T47D (cell line): ENCODE data around the gene NCAPD2.
"Not testable (repeated sequence)": the region's sequence is repeated elsewhere in the genome, so short reads cannot be mapped to it uniquely, and the experiment has no call there.

Experiments
- DNase-seq, 2 experiments: peaks; one replicate each; pipeline versions ENCODE4 v3.0.0 to v3.0.0-alpha.2; 2011 to 2012; ENCODE audit warnings: low read depth in 1 of 2, low spot score in 1 of 2
- JUND ChIP-seq: IDR thresholded peaks from 2 replicates; pipeline ENCODE4 v1.6.1; 2012; ENCODE audit warnings: low read depth
- in situ Hi-C: cut with HindIII; loops from 2 replicates; pipeline ENCODE4 v1.10.0; 2016; ENCODE audit warnings: low sequenced_read_pairs, low pct_unique_long_range_greater_than_20kb

Gene NCAPD2

DNA sequence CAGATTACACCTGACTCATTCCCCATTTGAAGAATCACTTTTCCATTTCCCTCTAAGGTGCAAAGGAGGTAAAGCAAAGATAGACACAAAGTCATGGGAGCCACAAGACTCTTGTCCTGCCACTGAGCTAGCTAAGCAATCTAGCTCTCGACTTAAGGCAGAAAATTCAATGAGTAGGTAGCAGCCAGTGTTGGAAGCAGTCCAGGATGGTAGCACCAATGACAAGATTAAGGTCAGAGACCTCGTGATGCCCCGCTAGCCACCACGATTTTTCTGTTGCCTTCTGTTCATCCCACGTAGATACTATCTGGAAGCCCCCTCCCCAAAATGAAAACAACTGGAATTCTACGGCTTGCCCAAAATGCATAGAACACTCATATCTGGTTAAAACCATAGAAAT lies 24.8 kb upstream of the NCAPD2 start:
- no peak for DNase-seq
- TF ChIP-seq JUND: no peak
- in situ Hi-C loops: no loop called here

DNA sequence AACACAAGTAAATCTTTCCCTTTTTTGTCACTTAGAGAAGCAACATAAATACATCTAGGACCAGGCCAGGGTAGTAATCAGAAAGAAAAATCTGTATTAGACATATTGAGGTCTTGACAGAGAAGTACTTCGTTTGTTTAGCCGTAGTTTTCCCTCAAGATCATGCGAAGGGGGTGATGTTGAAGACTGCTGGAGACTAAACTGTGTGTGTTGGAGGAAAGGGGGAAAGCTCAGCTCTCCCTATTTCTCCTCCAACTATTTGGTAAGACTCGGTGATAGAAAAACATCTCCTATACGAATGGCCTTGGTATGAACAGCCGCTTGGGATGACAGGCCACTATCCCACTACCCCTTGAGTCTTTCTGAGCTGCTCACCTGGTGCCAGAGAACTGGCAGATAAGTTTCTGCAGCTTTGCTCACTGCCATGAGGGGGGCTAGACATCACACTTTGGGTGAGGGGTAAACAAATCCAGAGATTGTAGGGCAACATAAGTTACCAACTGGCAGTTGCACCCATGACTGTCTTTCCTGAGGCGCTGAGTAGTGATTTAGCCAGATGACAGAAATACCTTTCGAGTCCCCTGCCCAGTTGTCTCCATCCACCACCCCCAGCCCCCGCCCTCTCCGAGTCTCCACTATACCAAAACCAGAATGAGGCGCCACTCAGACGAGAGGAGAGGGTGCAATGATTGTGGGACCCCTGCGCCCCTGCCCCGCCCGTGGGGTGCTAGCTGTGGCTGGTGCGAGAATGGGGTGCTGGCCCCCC lies 24.1 kb upstream of the NCAPD2 start:
- no peak for TF ChIP-seq JUND
- in situ Hi-C loops: no loop called here
- DNase-seq: no peak

DNA sequence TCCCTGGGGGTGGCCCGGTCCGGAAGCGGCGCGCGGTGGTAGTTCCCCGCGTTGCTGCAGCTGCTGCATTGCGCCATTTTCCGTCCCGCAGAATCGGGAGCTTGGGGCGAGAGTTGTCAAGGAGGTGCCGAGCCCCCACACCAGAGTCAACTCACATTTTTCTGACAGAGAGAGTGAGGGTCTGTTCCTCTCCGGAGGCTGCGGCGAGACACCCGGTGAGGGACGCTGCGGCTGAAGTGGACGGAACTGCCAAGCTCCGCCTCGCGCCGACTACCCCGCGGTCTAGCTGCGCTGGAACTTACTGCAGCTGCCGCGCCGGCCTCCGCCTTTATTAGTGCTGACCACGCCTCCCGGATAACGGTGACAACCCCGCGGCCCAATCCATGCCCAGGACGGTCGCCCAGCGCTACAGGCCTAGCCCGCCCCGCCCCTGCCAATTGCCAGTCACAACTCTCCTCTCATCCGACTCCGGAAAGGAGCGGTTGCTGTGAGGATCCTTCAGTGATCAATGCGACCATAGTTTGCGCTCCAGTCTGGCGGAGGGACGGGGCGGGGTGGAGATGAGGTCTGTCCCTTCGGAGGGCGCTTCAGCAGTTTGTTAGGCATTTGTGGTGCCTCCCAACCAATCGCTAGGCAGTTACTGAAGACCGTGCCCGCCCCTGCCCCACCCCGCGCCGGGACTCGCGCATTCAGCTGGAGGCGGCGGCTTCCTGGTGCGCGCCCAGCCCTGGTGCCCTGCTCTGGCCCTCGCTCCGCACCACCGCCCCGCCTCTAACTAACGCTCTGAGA lies 23.3 kb upstream of the NCAPD2 start, which contains the start of gene VAMP1:
Gene VAMP1 (minus strand): TSS at position 303 of the 789 bp plus-strand sequence. CDS start 146 bp downstream, at position 157.
- in situ Hi-C loops: no loop called here
- no peak for TF ChIP-seq JUND
- peak; percentile 71 to 94 for DNase-seq

DNA sequence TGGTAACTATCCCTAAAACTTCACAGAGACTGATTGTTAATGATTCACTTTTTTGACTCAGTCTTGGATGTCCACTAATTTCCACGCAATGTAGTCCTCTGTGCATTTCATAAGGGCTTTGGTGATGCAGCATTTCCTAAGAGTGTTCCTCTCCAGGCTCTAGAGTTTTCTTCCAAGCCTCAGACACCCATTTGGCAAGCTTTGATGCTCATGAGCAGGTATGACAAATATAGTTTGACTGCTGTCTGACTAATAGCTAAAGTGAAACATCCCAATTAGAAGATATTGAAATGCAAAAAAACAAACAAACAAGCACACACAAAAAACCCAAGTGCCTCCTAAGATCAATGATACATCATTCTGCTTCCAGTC lies 21.9 kb upstream of the NCAPD2 start:
- no peak for DNase-seq
- in situ Hi-C loops: no loop called here
- TF ChIP-seq JUND: no peak

DNA sequence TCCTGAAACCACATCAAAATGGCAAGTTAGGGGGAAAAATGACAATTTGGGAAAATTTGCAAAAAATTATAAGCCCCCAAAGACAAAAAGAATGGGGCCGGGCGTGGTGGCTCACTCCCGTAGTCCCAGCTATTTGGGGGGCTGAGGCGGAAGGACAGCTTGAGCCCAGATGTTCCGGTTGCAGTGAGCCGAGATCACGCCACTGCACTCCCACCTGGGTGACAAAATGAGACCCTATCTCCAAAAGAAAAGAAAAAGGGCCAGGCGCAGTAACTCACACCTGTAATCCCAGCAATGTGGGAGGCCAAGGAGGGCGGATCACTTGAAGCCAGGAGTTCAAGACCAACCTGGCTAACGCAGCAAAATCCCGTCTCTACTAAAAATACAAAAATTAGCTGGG lies 21.4 kb upstream of the NCAPD2 start:
- TF ChIP-seq JUND: no peak
- in situ Hi-C loops: no loop called here
- DNase-seq: no peak

DNA sequence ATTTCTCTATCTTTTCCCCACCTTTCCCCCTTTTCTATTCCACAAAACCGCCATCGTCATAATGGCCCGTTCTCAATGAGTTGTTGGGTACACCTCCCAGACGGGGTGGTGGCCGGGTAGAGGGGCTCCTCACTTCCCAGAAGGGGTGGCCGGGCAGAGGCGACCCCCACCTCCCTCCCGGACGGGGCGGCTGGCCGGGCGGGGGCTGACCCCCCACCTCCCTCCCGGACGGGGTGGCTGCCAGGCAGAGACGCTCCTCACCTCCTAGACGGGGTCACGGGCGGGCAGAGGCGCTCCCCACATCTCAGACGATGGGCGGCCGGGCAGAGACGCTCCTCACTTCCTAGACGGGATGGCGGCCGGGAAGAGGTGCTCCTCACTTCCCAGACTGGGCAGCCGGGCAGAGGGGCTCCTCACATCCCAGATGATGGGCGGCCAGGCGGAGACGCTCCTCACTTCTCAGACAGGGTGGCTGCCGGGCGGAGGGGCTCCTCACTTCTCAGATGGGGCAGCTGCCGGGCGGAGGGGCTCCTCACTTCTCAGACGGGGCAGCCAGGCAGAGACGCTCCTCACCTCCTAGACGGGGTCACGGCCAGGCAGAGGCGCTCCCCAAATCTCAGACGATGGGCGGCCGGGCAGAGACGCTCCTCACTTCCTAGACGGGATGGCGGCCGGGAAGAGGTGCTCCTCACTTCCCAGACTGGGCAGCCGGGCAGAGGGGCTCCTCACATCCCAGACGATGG lies 18.5 kb upstream of the NCAPD2 start:
- DNase-seq, in situ Hi-C loops: not testable (repeated sequence)

DNA sequence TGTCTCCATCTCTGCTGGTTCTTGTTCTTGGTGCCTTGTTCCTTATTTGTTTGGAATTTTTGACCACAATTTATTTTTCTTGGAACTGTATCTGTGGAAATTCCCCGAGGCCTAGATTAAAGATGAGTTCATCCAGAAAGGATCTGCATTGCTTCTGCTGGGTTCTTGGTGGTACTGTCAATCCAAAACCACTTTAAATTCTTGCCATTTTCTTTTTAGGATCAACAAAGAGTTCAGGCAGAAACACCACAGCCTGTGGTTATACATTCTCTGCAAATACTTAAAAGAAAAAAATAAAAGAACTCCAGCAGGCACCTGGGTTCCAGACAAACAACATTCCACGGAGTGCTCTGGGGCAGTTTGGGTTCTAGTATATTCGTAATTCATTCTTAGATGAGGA lies 17.4 kb upstream of the NCAPD2 start:
- no peak for TF ChIP-seq JUND
- in situ Hi-C loops: no loop called here
- DNase-seq: peak; percentile 23 to 34

DNA sequence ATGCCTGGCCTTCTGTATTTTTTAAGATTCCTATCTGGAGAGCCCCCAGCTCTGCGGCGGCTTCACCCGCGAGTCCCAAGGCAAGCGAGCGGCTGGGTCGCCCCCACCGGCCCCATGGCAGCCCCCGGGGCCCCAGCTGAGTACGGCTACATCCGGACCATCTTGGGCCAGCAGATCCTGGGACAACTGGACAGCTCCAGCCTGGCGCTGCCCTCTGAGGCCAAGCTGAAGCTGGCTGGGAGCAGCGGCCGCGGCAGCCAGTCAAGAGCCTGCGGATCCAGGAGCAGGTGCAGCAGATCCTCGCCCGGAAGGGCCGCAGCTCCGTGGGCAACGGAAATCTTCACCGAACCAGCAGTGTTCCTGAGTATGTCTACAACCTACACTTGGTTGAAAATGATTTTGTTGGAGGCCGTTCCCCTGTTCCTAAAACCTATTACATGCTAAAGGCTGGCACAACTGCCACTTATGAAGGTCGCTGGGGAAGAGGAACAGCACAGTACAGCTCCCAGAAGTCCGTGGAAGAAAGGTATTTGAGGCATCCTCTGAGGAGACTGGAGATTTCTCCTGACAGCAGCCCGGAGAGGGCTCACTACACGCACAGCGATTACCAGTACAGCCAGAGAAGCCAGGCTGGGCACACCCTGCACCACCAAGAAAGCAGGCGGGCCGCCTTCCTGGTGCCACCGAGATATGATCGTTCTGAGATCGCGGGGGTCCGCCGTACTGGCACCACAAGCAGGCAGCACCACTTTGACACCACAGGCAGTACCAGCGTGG lies 16.1 kb upstream of the NCAPD2 start:
- in situ Hi-C loops, DNase-seq: not testable (repeated sequence)

DNA sequence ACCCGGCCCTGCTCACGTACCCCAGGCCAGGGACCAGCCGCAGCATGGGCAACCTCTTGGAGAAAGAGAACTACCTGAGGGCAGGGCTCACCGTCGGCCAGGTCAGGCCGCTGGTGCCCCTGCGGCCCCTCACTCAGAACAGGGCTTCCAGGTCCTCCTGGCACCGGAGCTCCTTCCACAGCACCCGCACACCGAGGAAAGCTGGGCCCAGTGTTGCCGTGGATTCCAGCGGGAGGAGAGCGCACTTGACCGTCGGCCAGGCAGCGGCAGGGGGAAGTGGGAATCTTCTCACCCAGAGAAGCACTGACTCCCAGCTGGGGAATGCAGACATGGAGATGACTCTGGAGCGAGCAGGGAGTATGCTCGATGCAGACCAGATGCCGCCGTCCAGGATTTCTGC lies 15.5 kb upstream of the NCAPD2 start:
- no peak for DNase-seq
- TF ChIP-seq JUND: no peak
- in situ Hi-C loops: no loop called here

DNA sequence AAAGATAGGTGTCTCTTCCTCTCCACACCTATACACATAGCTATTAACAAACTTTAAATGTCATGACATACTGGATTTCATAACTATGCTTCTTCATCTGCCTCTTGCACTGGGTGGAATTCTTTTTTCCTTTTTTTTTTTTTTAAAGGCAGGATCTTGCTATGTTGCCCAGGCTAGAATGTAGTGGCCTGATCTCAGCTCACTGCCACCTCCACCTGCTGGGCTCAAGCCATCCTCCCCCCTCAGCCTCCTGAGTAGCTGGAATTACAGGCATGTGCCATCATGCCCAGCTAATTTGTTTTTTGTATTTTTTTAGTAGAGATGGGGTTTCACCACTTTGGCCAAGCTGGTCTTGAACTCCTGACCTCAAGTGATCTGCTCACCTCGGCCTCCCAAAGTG lies 5.7 kb upstream of the NCAPD2 start:
- no peak for TF ChIP-seq JUND
- in situ Hi-C loops: no loop called here
- no peak for DNase-seq

DNA sequence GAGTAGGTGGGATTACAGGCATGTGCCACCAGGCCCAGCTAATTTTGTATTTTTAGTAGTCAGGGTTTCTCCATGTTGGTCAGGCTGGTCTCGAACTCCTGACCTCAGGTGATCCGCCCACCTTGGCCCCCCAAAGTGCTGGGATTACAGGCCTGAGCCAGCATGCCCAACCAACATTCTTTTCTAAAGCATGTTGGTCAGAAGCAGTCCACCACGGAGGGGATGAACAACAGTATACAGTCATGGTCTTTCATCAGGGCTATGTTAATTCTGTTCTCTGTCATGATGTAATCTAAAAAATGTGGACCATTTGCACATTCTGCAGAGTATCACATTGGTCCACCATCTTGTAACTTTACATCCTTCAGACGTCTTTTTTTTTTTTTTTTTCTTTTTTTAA lies 4.5 kb upstream of the NCAPD2 start:
- no peak for TF ChIP-seq JUND
- in situ Hi-C loops: no loop called here
- DNase-seq: no peak

DNA sequence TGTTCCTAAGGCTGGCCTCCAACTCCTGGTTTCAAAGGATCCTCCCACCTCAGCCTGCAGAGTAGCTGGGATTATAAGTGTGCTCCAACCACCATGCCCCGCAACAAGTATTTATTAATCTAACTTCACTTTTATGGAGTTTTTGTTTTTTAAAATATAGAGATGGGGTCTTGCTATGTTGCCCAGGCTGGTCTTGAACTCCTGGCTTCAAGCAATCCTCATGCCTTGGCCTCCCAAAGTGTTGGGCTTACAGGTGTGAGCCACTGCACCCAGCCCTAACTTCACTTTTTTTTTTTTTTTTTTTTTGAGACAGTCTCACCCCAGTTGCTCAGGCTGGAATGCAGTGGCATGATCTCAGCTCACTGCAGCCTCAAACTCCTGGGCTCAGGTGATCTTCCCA lies 3.2 kb upstream of the NCAPD2 start:
- DNase-seq, in situ Hi-C loops: not testable (repeated sequence)
